Hepatocyte (in vitro differentiated cells): Measurements from ENCODE around the gene COL5A1. TPM values are rescaled to one million over a fixed set of nuclear protein-coding genes. Genes with fewer than 3 reads are reported as not detected.

ENCODE experiments used
- DNase-seq: peaks from one replicate; pipeline ENCODE4 v3.0.0-alpha.2; 2016; ENCODE audit warnings: low spot score
- H2AFZ ChIP-seq: fragments of 200-600 bp; sonication (generic); 2 replicates; pipeline ENCODE4 v1.6.0; 2016; ENCODE audit warnings: antibody characterized with exemption, mild to moderate bottlenecking
- H3K27ac ChIP-seq: fragments of 200-600 bp; sonication (generic); 2 replicates; pipeline ENCODE4 v1.5.1; 2016; ENCODE audit warnings: mild to moderate bottlenecking
- H3K27me3 ChIP-seq: fragments of 200-600 bp; sonication (generic); 2 replicates; pipeline ENCODE4 v1.6.1; 2016
- H3K36me3 ChIP-seq: fragments of 200-600 bp; sonication (generic); replicated peaks from 2 replicates; pipeline ENCODE4 v1.5.1; 2016; ENCODE audit warnings: low read depth; ENCODE audit not compliant: insufficient read depth
- H3K4me1 ChIP-seq: fragments of 200-600 bp; sonication (generic); 2 replicates; pipeline ENCODE4 v1.5.1; 2016; ENCODE audit warnings: mild to moderate bottlenecking, moderate library complexity; ENCODE audit not compliant: insufficient read depth
- H3K4me2 ChIP-seq: fragments of 200-600 bp; sonication (generic); 2 replicates; pipeline ENCODE4 v1.6.0; 2016
- H3K4me3 ChIP-seq: fragments of 200-600 bp; sonication (generic); 2 replicates; pipeline ENCODE4 v1.5.1; 2016; ENCODE audit warnings: mild to moderate bottlenecking
- H3K79me2 ChIP-seq: fragments of 200-600 bp; sonication (generic); 2 replicates; pipeline ENCODE4 v1.6.0; 2017; ENCODE audit warnings: mild to moderate bottlenecking
- H3K9me2 ChIP-seq: fragments of 200-600 bp; sonication (generic); replicated peaks from 2 replicates; pipeline ENCODE4 v1.6.0; 2017; ENCODE audit warnings: mild to moderate bottlenecking; ENCODE audit not compliant: insufficient read depth
- H3K9me3 ChIP-seq: fragments of 200-600 bp; sonication (generic); 2 replicates; pipeline ENCODE4 v1.5.1; 2016; ENCODE audit warnings: low read depth, mild to moderate bottlenecking
- H4K20me1 ChIP-seq: fragments of 200-600 bp; sonication (generic); 2 replicates; pipeline ENCODE4 v1.6.0; 2016; ENCODE audit warnings: mild to moderate bottlenecking; ENCODE audit not compliant: insufficient read depth, poor library complexity, severe bottlenecking
- CTCF ChIP-seq: fragments of 200-600 bp; sonication (generic); IDR thresholded peaks from 2 replicates; pipeline ENCODE4 v1.5.1; 2016; ENCODE audit warnings: antibody characterized with exemption, mild to moderate bottlenecking; ENCODE audit not compliant: poor library complexity
- EZH2 ChIP-seq: fragments of 200-600 bp; sonication (generic); IDR thresholded peaks from 2 replicates; pipeline ENCODE4 v1.6.1; 2016; ENCODE audit warnings: antibody characterized with exemption, mild to moderate bottlenecking, borderline replicate concordance
- EZH2phosphoT487 ChIP-seq: fragments of 200-600 bp; sonication (generic); IDR thresholded peaks from one replicate; pipeline ENCODE4 v1.6.1; 2018; ENCODE audit warnings: antibody characterized with exemption, mild to moderate bottlenecking, low read depth, moderate library complexity; ENCODE audit not compliant: unreplicated experiment, severe bottlenecking
- WGBS: methylation state at CpG from one replicate; pipeline ENCODE4 v1.1.6; 2016; ENCODE audit warnings: low lambda C conversion rate; ENCODE audit errors: missing lambda C conversion rate; 5-methylcytosine and 5-hydroxymethylcytosine counted together
- polyA plus RNA-seq: library from polyadenylated mRNA; unstranded; fragments of >200 nt; fragmentation: Nextera tagmentation; extraction: Ambion mirVana; gene quantifications from 2 replicates; pipeline ENCODE4 v1.2.1, GENCODE V29; 2016
- total RNA-seq: library from RNA; depleted of rRNA; stranded (reverse); fragments of >200 nt; gene quantifications from 2 replicates; pipeline ENCODE4 v1.2.3, GENCODE V29; 2014

The COL5A1 gene
- total and polyA plus RNA-seq, 2 experiments from 2014 or later: 342 to 347 TPM

GRCh38 chr9:134685784-134686183 is 44.2 kb downstream of the COL5A1 start:
- DNase-seq: no peak
- no peaks in the 10 kb centered on the region for H3K9me2 ChIP-seq
- no peaks in the 10 kb centered on the region for H3K27me3 ChIP-seq
- H3K4me1 ChIP-seq: peaks cover 4% of the 10 kb centered on the region
- no peak overlapping the region for H3K4me2 ChIP-seq
- no peak overlapping the region for H3K27ac ChIP-seq
- H3K79me2 ChIP-seq: peaks cover 73% of the 10 kb centered on the region
- no peak overlapping the region for H2AFZ ChIP-seq
- H4K20me1 ChIP-seq: peaks cover 97% of the 10 kb centered on the region
- H3K4me3 ChIP-seq: no peak overlapping the region
- no peaks in the 10 kb centered on the region for H3K36me3 ChIP-seq
- no peak for TF ChIP-seq CTCF
- TF ChIP-seq EZH2phosphoT487: no peak
- TF ChIP-seq EZH2: no peak
- 83% methylated on average over 3 of the region's 3 CpGs for WGBS
- H3K9me3 ChIP-seq: no peaks in the 10 kb centered on the region

- WGBS: 97% methylated on average over 9 of the region's 9 CpGs
- H3K79me2 ChIP-seq: peaks cover 74% of the 10 kb centered on the region
- no peak for DNase-seq
- H3K4me1 ChIP-seq: no peaks in the 10 kb centered on the region
- no peaks in the 10 kb centered on the region for H3K36me3 ChIP-seq
- H3K4me2 ChIP-seq: no peak overlapping the region
- no peak for TF ChIP-seq CTCF
- H3K4me3 ChIP-seq: no peak overlapping the region
- peaks cover 97% of the 10 kb centered on the region for H4K20me1 ChIP-seq
- H3K27ac ChIP-seq: no peak overlapping the region
- H3K9me2 ChIP-seq: no peaks in the 10 kb centered on the region
- H2AFZ ChIP-seq: no peak overlapping the region
- no peaks in the 10 kb centered on the region for H3K27me3 ChIP-seq
- H3K9me3 ChIP-seq: no peaks in the 10 kb centered on the region
Measured at GRCh38 chr9:134686896-134687295, 45.3 kb downstream of the COL5A1 start.

- WGBS: 92% methylated on average over 10 of the region's 10 CpGs
- Histone ChIP-seq H3K79me2 (peaks cover 75% of the 10 kb centered on the region), H4K20me1 (peaks cover 97% of the 10 kb centered on the region)
Measured at GRCh38 chr9:134687556-134687955, 46.0 kb downstream of the COL5A1 start.

More at GRCh38 chr9:134687556-134687955, 46.0 kb downstream of the COL5A1 start:
- TF ChIP-seq EZH2 (no peak), CTCF (no peak), EZH2phosphoT487 (no peak)
- Histone ChIP-seq H3K36me3 (no peaks in the 10 kb centered on the region), H3K4me2 (no peak overlapping the region), H3K9me2 (no peaks in the 10 kb centered on the region), H3K27ac (no peak overlapping the region), H3K9me3 (no peaks in the 10 kb centered on the region), H2AFZ (no peak overlapping the region), H3K4me1 (no peaks in the 10 kb centered on the region), H3K4me3 (no peak overlapping the region), H3K27me3 (no peaks in the 10 kb centered on the region)
- DNase-seq: no peak
